Measurements from ENCODE around the gene LAMA2. TPM values are rescaled to one million over a fixed set of nuclear protein-coding genes. Genes with fewer than 3 reads are reported as not detected.
"Not testable (repeated sequence)": the region's sequence is repeated elsewhere in the genome, so short reads cannot be mapped to it uniquely, and the experiment has no call there.

The LAMA2 gene
- total and polyA plus RNA-seq, 5 donors, result 28.7 to 176 (median 134) TPM

GRCh38 chr6:129032602-129033001 is 149.7 kb downstream of the LAMA2 start:
- no peak overlapping the region for H3K4me3 ChIP-seq (ENCODE audit: low read length)
- peaks cover 1% of the 10 kb centered on the region for H3K4me1 ChIP-seq (ENCODE audit: control insufficient read depth, insufficient read depth, low read length)
- peak in 1 of 2 donors; percentile 41 for ATAC-seq
- no peak overlapping the region for H3K27ac ChIP-seq (ENCODE audit: low read length)
- DNase-seq, result no peak
- no peaks in the 10 kb centered on the region for H3K9me3 ChIP-seq (ENCODE audit: control insufficient read depth, low read length)
- intact Hi-C loops (cut with DNase I), result no loop called here
- H3K27me3 ChIP-seq (ENCODE audit: control insufficient read depth, insufficient read depth), result no peaks in the 10 kb centered on the region
- WGBS, result 71% methylated on average over 6 of the region's 6 CpGs

GRCh38 chr6:129033180-129033579 is 150.2 kb downstream of the LAMA2 start:
- Histone ChIP-seq H3K9me3 (ENCODE audit: control insufficient read depth, low read length) (no peaks in the 10 kb centered on the region), H3K27ac (ENCODE audit: low read length) (no peak overlapping the region), H3K4me3 (ENCODE audit: low read length) (no peak overlapping the region), H3K27me3 (ENCODE audit: control insufficient read depth, insufficient read depth) (no peaks in the 10 kb centered on the region), H3K4me1 (ENCODE audit: control insufficient read depth, insufficient read depth, low read length) (peaks cover 1% of the 10 kb centered on the region)
- ATAC-seq (no peak), DNase-seq (no peak)
- WGBS, result 41% methylated on average over 1 of the region's 1 CpG
- intact Hi-C loops (cut with DNase I), result no loop called here

GRCh38 chr6:129033581-129033980 is 150.6 kb downstream of the LAMA2 start:
- H3K27me3 ChIP-seq (ENCODE audit: control insufficient read depth, insufficient read depth), result no peaks in the 10 kb centered on the region
- peaks cover 1% of the 10 kb centered on the region for H3K4me1 ChIP-seq (ENCODE audit: control insufficient read depth, insufficient read depth, low read length)
- no peak overlapping the region for H3K27ac ChIP-seq (ENCODE audit: low read length)
- ATAC-seq (no peak), DNase-seq (no peak)
- 70% methylated on average over 2 of the region's 2 CpGs for WGBS
- no peaks in the 10 kb centered on the region for H3K9me3 ChIP-seq (ENCODE audit: control insufficient read depth, low read length)
- no peak overlapping the region for H3K4me3 ChIP-seq (ENCODE audit: low read length)
- intact Hi-C loops (cut with DNase I), result no loop called here

GRCh38 chr6:129041563-129041962 is 158.6 kb downstream of the LAMA2 start:
- no peak for DNase-seq
- WGBS, result 72% methylated on average over 2 of the region's 2 CpGs
- H3K27ac ChIP-seq (ENCODE audit: low read length), result peak overlapping the region; percentile 58
- no peaks in the 10 kb centered on the region for H3K27me3 ChIP-seq (ENCODE audit: control insufficient read depth, insufficient read depth)
- peak in 1 of 2 donors; percentile 20 for ATAC-seq
- intact Hi-C loops (cut with DNase I), result no loop called here
- no peaks in the 10 kb centered on the region for H3K9me3 ChIP-seq (ENCODE audit: control insufficient read depth, low read length)
- no peak overlapping the region for H3K4me3 ChIP-seq (ENCODE audit: low read length)
- H3K4me1 ChIP-seq (ENCODE audit: control insufficient read depth, insufficient read depth, low read length), result peaks cover 2% of the 10 kb centered on the region

GRCh38 chr6:129046526-129046925 is 163.6 kb downstream of the LAMA2 start:
- Histone ChIP-seq H3K9me3 (ENCODE audit: control insufficient read depth, low read length) (no peaks in the 10 kb centered on the region), H3K4me1 (ENCODE audit: control insufficient read depth, insufficient read depth, low read length) (peaks cover 2% of the 10 kb centered on the region), H3K4me3 (ENCODE audit: low read length) (no peak overlapping the region), H3K27ac (ENCODE audit: low read length) (no peak overlapping the region), H3K27me3 (ENCODE audit: control insufficient read depth, insufficient read depth) (no peaks in the 10 kb centered on the region)
- DNase-seq (no peak), ATAC-seq (no peak)
- intact Hi-C loops (cut with DNase I), result no loop called here
- WGBS, result 90% methylated on average over 2 of the region's 2 CpGs

GRCh38 chr6:129047834-129048233 is 164.9 kb downstream of the LAMA2 start:
- WGBS, result 65% methylated on average over 3 of the region's 3 CpGs
- intact Hi-C loops (cut with DNase I), result no loop called here
- Histone ChIP-seq H3K4me3 (ENCODE audit: low read length) (no peak overlapping the region), H3K4me1 (ENCODE audit: control insufficient read depth, insufficient read depth, low read length) (no peaks in the 10 kb centered on the region), H3K27ac (ENCODE audit: low read length) (no peak overlapping the region), H3K9me3 (ENCODE audit: control insufficient read depth, low read length) (no peaks in the 10 kb centered on the region), H3K27me3 (ENCODE audit: control insufficient read depth, insufficient read depth) (no peaks in the 10 kb centered on the region)
- no peak for DNase-seq
- ATAC-seq, result peak; percentile 56 to 60

- DNase-seq (no peak), ATAC-seq (no peak)
- H3K27me3 ChIP-seq (ENCODE audit: control insufficient read depth, insufficient read depth), result no peaks in the 10 kb centered on the region
- H3K4me1 ChIP-seq (ENCODE audit: control insufficient read depth, insufficient read depth, low read length), result no peaks in the 10 kb centered on the region
- H3K9me3 ChIP-seq (ENCODE audit: control insufficient read depth, low read length), result no peaks in the 10 kb centered on the region
- no peak overlapping the region for H3K27ac ChIP-seq (ENCODE audit: low read length)
- 91% methylated on average over 4 of the region's 4 CpGs for WGBS
- intact Hi-C loops (cut with DNase I), result no loop called here
- H3K4me3 ChIP-seq (ENCODE audit: low read length), result no peak overlapping the region
These were observed 167.1 kb downstream of the LAMA2 start for GRCh38 chr6:129050086-129050485.

- DNase-seq; intact Hi-C loops (cut with DNase I); ATAC-seq; H3K9me3 ChIP-seq (ENCODE audit: control insufficient read depth, low read length); H3K4me1 ChIP-seq (ENCODE audit: control insufficient read depth, insufficient read depth, low read length); H3K27ac ChIP-seq (ENCODE audit: low read length); H3K4me3 ChIP-seq (ENCODE audit: low read length); H3K27me3 ChIP-seq (ENCODE audit: control insufficient read depth, insufficient read depth): not testable (repeated sequence)
- 95% methylated on average over 13 of the region's 13 CpGs for WGBS
These were observed 170.2 kb downstream of the LAMA2 start for GRCh38 chr6:129053143-129053542.

- no peak for ATAC-seq
- H3K4me3 ChIP-seq (ENCODE audit: low read length), result no peak overlapping the region
- 21% methylated on average over 3 of the region's 3 CpGs for WGBS
- intact Hi-C loops (cut with DNase I), result no loop called here
- no peak overlapping the region for H3K27ac ChIP-seq (ENCODE audit: low read length)
- H3K4me1 ChIP-seq (ENCODE audit: control insufficient read depth, insufficient read depth, low read length), result no peaks in the 10 kb centered on the region
- no peaks in the 10 kb centered on the region for H3K27me3 ChIP-seq (ENCODE audit: control insufficient read depth, insufficient read depth)
- no peak for DNase-seq
- no peaks in the 10 kb centered on the region for H3K9me3 ChIP-seq (ENCODE audit: control insufficient read depth, low read length)
These were observed 172.9 kb downstream of the LAMA2 start for GRCh38 chr6:129055796-129056195.

- WGBS, result 85% methylated on average over 2 of the region's 2 CpGs
- Histone ChIP-seq H3K4me1 (ENCODE audit: control insufficient read depth, insufficient read depth, low read length) (no peaks in the 10 kb centered on the region), H3K27me3 (ENCODE audit: control insufficient read depth, insufficient read depth) (no peaks in the 10 kb centered on the region), H3K4me3 (ENCODE audit: low read length) (no peak overlapping the region), H3K9me3 (ENCODE audit: control insufficient read depth, low read length) (no peaks in the 10 kb centered on the region), H3K27ac (ENCODE audit: low read length) (no peak overlapping the region)
- no peak for ATAC-seq
- intact Hi-C loops (cut with DNase I), result no loop called here
- DNase-seq, result no peak
These were observed 176.7 kb downstream of the LAMA2 start for GRCh38 chr6:129059650-129060049.

GRCh38 chr6:129069006-129069405 is 186.1 kb downstream of the LAMA2 start:
- no peak for DNase-seq
- no peak overlapping the region for H3K4me3 ChIP-seq (ENCODE audit: low read length)
- no peak overlapping the region for H3K27ac ChIP-seq (ENCODE audit: low read length)
- no peak for ATAC-seq
- intact Hi-C loops (cut with DNase I), result no loop called here
- H3K27me3 ChIP-seq (ENCODE audit: control insufficient read depth, insufficient read depth), result no peaks in the 10 kb centered on the region
- H3K4me1 ChIP-seq (ENCODE audit: control insufficient read depth, insufficient read depth, low read length), result peaks cover 3% of the 10 kb centered on the region
- H3K9me3 ChIP-seq (ENCODE audit: control insufficient read depth, low read length), result no peaks in the 10 kb centered on the region

- no peak overlapping the region for H3K4me3 ChIP-seq (ENCODE audit: low read length)
- intact Hi-C loops (cut with DNase I), result no loop called here
- no peaks in the 10 kb centered on the region for H3K27me3 ChIP-seq (ENCODE audit: control insufficient read depth, insufficient read depth)
- peaks cover 3% of the 10 kb centered on the region for H3K4me1 ChIP-seq (ENCODE audit: control insufficient read depth, insufficient read depth, low read length)
- 89% methylated on average over 2 of the region's 2 CpGs for WGBS
- H3K27ac ChIP-seq (ENCODE audit: low read length), result no peak overlapping the region
- ATAC-seq (no peak), DNase-seq (no peak)
- H3K9me3 ChIP-seq (ENCODE audit: control insufficient read depth, low read length), result no peaks in the 10 kb centered on the region
These were observed 190.1 kb downstream of the LAMA2 start for GRCh38 chr6:129073051-129073450.

All from right cardiac atrium (tissue), 5 donors.